ENCODE results near the gene POR. TPM values are rescaled to one million over a fixed set of nuclear protein-coding genes. Genes with fewer than 3 reads are reported as not detected.

The POR gene
- total RNA-seq, 1 experiment from 2014 or later = 162 TPM

GRCh38 chr7:75982306-75983064, 67.5 kb downstream of the POR start:
- TF ChIP-seq CTCF (IDR thresholded peaks at IDR 0.05; ENCODE audit: insufficient read depth in 1 of 2, low read depth in 1 of 2, low read length in 1 of 2, severe bottlenecking in 1 of 2, unreplicated experiment in 1 of 2) = no peak
- H3K4me1 ChIP-seq = 0 out of 2 replicates have a peak, but pooled peaks cover 5% of the 10 kb centered on the region

GRCh38 chr7:75983471-75984129, 68.6 kb downstream of the POR start:
- H3K36me3 Mint-ChIP-seq (ENCODE audit: insufficient read depth, unreplicated experiment) = peaks cover 88% of the 10 kb centered on the region
- H3K27ac Mint-ChIP-seq (ENCODE audit: unreplicated experiment) = no peak overlapping the region
- DNase-seq = no peak
- H3K4me3 ChIP-seq (ENCODE audit: low read depth, low read length) = no peak overlapping the region
- no TSS peak for BruUV-seq (replicated peaks)
- ChIA-PET POLR2A (no interaction called here), CTCF (no interaction called here)
- intact Hi-C loops (cut with micrococcal nuclease; ENCODE audit: unreplicated experiment) = no loop called here
- no peaks in the 10 kb centered on the region for H3K4me1 Mint-ChIP-seq (ENCODE audit: low read depth, unreplicated experiment)
- peaks cover 1% of the 10 kb centered on the region for H3K36me3 ChIP-seq (ENCODE audit: control insufficient read depth, insufficient read depth, low read length)
- H3K27me3 Mint-ChIP-seq (ENCODE audit: insufficient read depth, unreplicated experiment) = no peaks in the 10 kb centered on the region
- H3K4me1 ChIP-seq = 0 out of 2 replicates have a peak, but pooled peaks cover 3% of the 10 kb centered on the region
- H3K9me3 ChIP-seq = no peaks in the 10 kb centered on the region
- TF ChIP-seq CTCF (IDR thresholded peaks at IDR 0.05; ENCODE audit: insufficient read depth in 1 of 2, low read depth in 1 of 2, low read length in 1 of 2, severe bottlenecking in 1 of 2, unreplicated experiment in 1 of 2) = no peak
- no peaks in the 10 kb centered on the region for H3K9me3 Mint-ChIP-seq (ENCODE audit: unreplicated experiment)
- H3K4me3 Mint-ChIP-seq (ENCODE audit: unreplicated experiment) = no peak overlapping the region
- H3K27me3 ChIP-seq (replicated peaks; ENCODE audit: control insufficient read depth, insufficient read depth, low read length) = no peaks in the 10 kb centered on the region

More at GRCh38 chr7:75982306-75983064, 67.5 kb downstream of the POR start:
- H3K9me3 Mint-ChIP-seq (ENCODE audit: unreplicated experiment) = no peaks in the 10 kb centered on the region
- BruUV-seq (replicated peaks) = no TSS peak
- peak overlapping the region; percentile 11 for H3K4me3 Mint-ChIP-seq (ENCODE audit: unreplicated experiment)
- Histone ChIP-seq H3K36me3 (ENCODE audit: control insufficient read depth, insufficient read depth, low read length) (peaks cover 1% of the 10 kb centered on the region), H3K4me3 (ENCODE audit: low read depth, low read length) (no peak overlapping the region), H3K9me3 (no peaks in the 10 kb centered on the region), H3K27me3 (replicated peaks; ENCODE audit: control insufficient read depth, insufficient read depth, low read length) (no peaks in the 10 kb centered on the region)
- no peaks in the 10 kb centered on the region for H3K27me3 Mint-ChIP-seq (ENCODE audit: insufficient read depth, unreplicated experiment)
- intact Hi-C loops (cut with micrococcal nuclease; ENCODE audit: unreplicated experiment) = no loop called here
- CTCF ChIA-PET = no interaction called here
- H3K36me3 Mint-ChIP-seq (ENCODE audit: insufficient read depth, unreplicated experiment) = peaks cover 78% of the 10 kb centered on the region
- no peak overlapping the region for H3K27ac Mint-ChIP-seq (ENCODE audit: unreplicated experiment)
- no peak for DNase-seq
- POLR2A ChIA-PET = no interaction called here
- no peaks in the 10 kb centered on the region for H3K4me1 Mint-ChIP-seq (ENCODE audit: low read depth, unreplicated experiment)

GRCh38 chr7:75984130-75985008, 69.4 kb downstream of the POR start:
- H3K27me3 ChIP-seq (replicated peaks; ENCODE audit: control insufficient read depth, insufficient read depth, low read length) = no peaks in the 10 kb centered on the region
- no peak overlapping the region for H3K27ac Mint-ChIP-seq (ENCODE audit: unreplicated experiment)
- TF ChIP-seq CTCF (IDR thresholded peaks at IDR 0.05; ENCODE audit: insufficient read depth in 1 of 2, low read depth in 1 of 2, low read length in 1 of 2, severe bottlenecking in 1 of 2, unreplicated experiment in 1 of 2) = no peak
- no peak overlapping the region for H3K4me3 ChIP-seq (ENCODE audit: low read depth, low read length)
- intact Hi-C loops (cut with micrococcal nuclease; ENCODE audit: unreplicated experiment) = no loop called here
- H3K4me3 Mint-ChIP-seq (ENCODE audit: unreplicated experiment) = no peak overlapping the region
- H3K27me3 Mint-ChIP-seq (ENCODE audit: insufficient read depth, unreplicated experiment) = no peaks in the 10 kb centered on the region
- H3K9me3 Mint-ChIP-seq (ENCODE audit: unreplicated experiment) = no peaks in the 10 kb centered on the region
- H3K36me3 Mint-ChIP-seq (ENCODE audit: insufficient read depth, unreplicated experiment) = peaks cover 82% of the 10 kb centered on the region
- no peak for DNase-seq
- POLR2A ChIA-PET = no interaction called here
- H3K9me3 ChIP-seq = no peaks in the 10 kb centered on the region
- peaks cover 3% of the 10 kb centered on the region for H3K4me1 ChIP-seq
- H3K4me1 Mint-ChIP-seq (ENCODE audit: low read depth, unreplicated experiment) = peaks cover under 1% of the 10 kb centered on the region
- peaks cover 1% of the 10 kb centered on the region for H3K36me3 ChIP-seq (ENCODE audit: control insufficient read depth, insufficient read depth, low read length)
- CTCF ChIA-PET = no interaction called here
- BruUV-seq (replicated peaks) = no TSS peak

Measured in Caco-2 (cell line).